HG02840 (cell line): ENCODE data around the gene GLYAT.

Experiments used
- ATAC-seq: cut with Tn5 transposase; IDR thresholded peaks from one replicate; pipeline ENCODE4 v1.9.1; 2021; ENCODE audit warnings: mild to moderate bottlenecking, moderate library complexity, moderate number of reproducible peaks; ENCODE audit not compliant: unreplicated experiment, low FRiP score

Gene GLYAT, protein sequence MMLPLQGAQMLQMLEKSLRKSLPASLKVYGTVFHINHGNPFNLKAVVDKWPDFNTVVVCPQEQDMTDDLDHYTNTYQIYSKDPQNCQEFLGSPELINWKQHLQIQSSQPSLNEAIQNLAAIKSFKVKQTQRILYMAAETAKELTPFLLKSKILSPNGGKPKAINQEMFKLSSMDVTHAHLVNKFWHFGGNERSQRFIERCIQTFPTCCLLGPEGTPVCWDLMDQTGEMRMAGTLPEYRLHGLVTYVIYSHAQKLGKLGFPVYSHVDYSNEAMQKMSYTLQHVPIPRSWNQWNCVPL

GRCh38 chr11:58731819-58732218 is at the start of gene GLYAT:
TSS of gene GLYAT (minus strand) at chr11:58731943. CDS start at chr11:58724496, 7,447 bp downstream.
- ATAC-seq = no peak

- no peak for ATAC-seq
Observed at GRCh38 chr11:58781345-58781744, 49.6 kb upstream of the GLYAT start.

DNA sequence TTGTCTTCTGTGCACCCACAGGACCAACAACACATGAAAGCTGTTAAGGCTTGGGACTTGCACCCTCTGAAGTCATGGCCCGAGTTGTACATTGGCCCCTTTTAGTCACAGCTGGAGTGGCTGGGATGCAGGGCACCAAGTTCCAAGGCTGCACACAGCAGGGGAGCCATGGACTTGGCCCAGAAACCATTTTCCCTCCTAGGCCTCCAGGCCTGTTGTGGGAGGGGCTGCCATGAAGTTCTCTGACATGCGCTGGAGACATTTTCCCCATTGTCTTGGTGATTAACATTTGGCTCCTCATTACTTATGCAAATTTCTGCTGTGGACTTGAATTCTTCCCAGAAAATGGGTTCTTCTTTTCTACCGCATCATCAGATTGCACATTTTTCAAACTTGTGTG is 48.8 kb upstream of the GLYAT start:
- ATAC-seq = no peak

DNA sequence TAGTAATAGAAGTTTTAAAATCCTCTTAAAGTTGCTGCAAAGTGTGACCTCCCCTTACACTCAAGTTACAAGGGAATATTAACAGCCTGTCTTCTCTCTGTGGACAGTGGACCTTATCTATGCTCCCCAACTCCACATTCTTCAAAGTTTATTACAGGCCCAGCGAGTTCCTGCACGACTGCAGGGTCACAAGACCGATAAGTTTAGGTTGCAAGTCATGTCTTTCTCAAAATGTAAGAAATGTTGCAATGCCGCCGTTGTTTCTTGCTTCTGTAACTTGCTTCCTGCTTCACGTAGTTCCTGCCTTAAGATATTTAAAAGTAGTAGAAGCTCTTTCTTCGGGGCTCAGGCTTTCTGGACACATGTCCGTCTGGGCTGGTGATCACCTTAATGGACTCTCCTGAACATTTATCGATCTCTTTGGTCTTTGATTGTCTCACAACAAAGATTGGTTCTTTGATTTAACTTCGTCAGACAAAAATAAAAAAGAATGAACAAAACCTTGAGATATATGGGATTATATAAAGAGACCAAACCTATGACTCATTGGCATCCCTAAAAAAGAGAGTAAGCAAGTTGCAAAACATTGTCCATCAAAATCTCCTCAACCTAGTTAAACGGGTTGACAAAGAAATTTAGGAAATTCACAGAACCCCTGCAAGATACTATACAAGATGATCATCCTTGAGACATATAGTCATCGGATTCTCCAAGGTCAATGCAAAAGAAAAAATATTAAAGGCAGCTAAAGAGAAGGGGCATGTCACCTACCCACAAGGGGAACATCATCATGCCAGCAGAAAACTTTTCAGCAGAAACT is 45.4 kb upstream of the GLYAT start:
- no peak for ATAC-seq

DNA sequence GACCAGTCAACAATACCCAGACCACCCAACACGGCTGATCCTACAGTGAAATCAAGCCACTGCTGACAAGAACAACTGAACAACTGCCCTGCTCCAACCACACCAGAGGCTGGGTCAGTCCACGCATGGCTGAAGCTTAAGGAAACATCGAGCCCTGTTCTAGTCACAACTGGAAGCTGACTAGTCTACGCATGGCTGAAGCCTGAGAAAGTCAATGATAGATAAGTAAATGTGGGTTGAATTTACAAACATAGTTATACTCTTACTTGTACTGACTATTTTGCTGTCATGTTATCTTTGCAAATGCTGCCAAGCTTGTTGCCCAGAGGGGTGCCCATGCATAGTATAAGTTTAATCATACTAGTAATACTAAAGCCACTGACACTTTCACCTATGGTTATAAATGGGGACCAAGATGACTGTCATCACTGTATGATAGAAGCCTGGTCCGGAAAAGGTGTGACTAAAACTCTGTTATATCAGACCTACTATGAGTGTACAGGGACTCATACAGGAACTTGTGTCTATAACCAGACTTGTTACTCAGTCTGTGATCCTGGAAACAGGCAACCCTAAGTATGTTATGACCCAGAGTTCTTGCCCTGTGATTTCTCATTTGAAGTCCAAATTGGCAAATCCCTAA is 43.4 kb upstream of the GLYAT start:
- no peak for ATAC-seq

GRCh38 chr11:58774164-58774593 is 42.4 kb upstream of the GLYAT start:
- ATAC-seq = no peak

- ATAC-seq = no peak
Observed at GRCh38 chr11:58773337-58773736, 41.6 kb upstream of the GLYAT start.

- ATAC-seq = no peak
Observed at GRCh38 chr11:58772329-58773285, 40.9 kb upstream of the GLYAT start.

DNA sequence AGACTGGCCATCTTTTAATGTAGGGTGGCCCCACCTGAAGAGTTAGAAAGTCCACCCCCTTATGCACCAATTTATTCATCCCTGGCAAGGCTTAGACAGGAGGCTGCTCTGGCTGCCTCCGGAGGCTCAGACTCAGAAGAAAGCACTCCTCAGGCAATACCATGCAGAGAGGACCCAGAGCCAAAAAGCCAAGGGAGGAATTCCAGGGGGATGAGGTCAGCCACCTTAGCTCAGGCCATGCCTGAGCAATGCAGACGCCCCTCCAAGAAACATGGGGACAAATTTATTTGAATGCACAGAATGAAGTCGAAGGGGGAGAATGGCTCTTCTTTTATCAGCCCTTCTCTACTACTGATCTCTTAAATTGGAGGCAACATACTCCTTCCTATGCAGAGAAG is 39.7 kb upstream of the GLYAT start:
- no peak for ATAC-seq

- ATAC-seq = no peak
Observed at GRCh38 chr11:58770627-58771457, 39.1 kb upstream of the GLYAT start.

- ATAC-seq = no peak
Observed at GRCh38 chr11:58770166-58770565, 38.4 kb upstream of the GLYAT start.

- ATAC-seq = no peak
Observed at GRCh38 chr11:58769308-58769707, 37.6 kb upstream of the GLYAT start.

GRCh38 chr11:58768137-58768536 is 36.4 kb upstream of the GLYAT start:
- no peak for ATAC-seq

- no peak for ATAC-seq
Observed at GRCh38 chr11:58765078-58765477, 33.3 kb upstream of the GLYAT start.

- no peak for ATAC-seq
Observed at GRCh38 chr11:58763120-58763490, 31.4 kb upstream of the GLYAT start.

DNA sequence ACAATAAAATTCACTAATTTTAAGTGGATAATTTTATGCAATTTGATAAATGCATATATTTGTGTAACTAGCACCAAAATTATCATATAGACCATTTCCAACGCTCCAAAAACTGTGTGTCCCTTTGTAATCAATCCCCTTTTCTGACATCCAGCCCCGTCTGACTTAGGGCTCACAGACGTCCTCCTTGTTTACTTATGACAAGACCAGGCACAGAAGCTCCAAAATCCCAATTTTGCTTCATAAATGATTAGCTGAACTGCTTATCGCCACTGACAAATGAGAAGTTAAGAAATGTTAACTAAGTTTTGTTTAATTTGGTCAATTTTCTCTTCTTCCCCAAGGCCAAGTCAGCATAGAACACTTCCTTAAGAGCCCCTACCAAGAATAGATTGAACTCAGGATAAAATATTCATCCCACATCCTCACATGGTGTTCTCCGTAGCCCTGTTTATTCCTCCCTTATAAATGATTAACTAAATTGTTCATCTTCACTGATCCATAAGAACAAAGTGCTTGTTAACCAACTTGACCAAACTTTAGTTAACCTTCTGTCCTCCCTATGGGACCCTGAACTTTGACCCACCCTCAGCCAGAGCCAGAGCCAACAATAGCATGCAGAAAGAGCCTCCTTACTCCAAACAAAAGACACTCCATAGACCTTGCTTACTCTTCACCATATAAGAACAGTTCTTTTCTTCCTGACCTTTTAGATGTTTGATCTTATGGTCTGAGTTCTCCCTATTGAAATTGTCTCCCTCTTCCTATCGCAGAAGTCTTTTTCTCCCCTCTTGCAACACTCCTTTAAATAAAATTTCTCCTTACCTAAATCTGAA is 30.8 kb upstream of the GLYAT start:
- ATAC-seq = no peak

DNA sequence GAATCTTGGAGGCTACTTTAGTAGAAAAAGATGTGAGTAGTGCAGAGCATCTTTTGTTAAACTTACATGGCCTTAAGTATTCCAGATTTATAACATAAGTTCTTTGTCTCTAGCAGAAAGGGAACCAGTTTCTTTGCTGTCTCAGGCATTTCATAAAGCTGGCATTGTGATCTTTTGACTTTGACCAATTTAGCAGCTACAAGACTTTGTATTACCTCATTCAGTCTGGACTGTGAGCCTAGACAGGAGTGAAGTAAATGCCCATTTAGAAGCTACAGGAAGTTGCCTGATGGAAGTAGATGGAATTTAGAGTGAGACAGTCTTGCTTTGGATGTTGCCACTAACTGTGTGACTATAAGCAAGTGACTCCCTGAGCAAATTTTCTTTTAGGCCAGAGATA is 25.7 kb upstream of the GLYAT start:
- ATAC-seq = no peak

- no peak for ATAC-seq
Observed at GRCh38 chr11:58745705-58746364, 14.1 kb upstream of the GLYAT start.
